GM12878 (cell line): ENCODE measurements around the gene ARHGAP45. TPM values are rescaled to one million over a fixed set of nuclear protein-coding genes. Genes with fewer than 3 reads are reported as not detected.

Source experiments
- BCLAF1 ChIP-seq: fragments of 450-650 bp; IDR thresholded peaks from 2 replicates; pipeline ENCODE4 v1.6.1; 2017; ENCODE audit warnings: antibody characterized with exemption, mild to moderate bottlenecking, moderate library complexity
- CREM ChIP-seq: IDR thresholded peaks from 2 replicates; pipeline ENCODE4 v1.6.1; 2014; ENCODE audit warnings: antibody characterized with exemption, low read depth
- EP300 ChIP-seq, 2 experiments: fragments of 150-350 bp in 1 of 2; IDR thresholded peaks; 2 replicates each; pipeline ENCODE4 v1.6.1; 2011 to 2012; ENCODE audit warnings: low read depth in 2 of 2, low read length in 2 of 2, borderline replicate concordance in 1 of 2, improper control_type of control experiment in 1 of 2, inconsistent platforms in 1 of 2; ENCODE audit not compliant: control insufficient read depth in 1 of 2
- ETV6 ChIP-seq, 2 experiments: fragments of 450-650 bp in 1 of 2; IDR thresholded peaks in 1 of 2; conservative IDR thresholded peaks in 1 of 2; 2 replicates each; pipeline ENCODE4 v1.6.1; 2014; ENCODE audit warnings: antibody characterized with exemption in 1 of 2, borderline replicate concordance in 1 of 2, low read depth in 1 of 2, mild to moderate bottlenecking in 1 of 2, moderate library complexity in 1 of 2
- GATAD2B ChIP-seq: fragments of 450-650 bp; conservative IDR thresholded peaks from 2 replicates; pipeline ENCODE4 v1.6.1; 2017; ENCODE audit warnings: low read depth, mild to moderate bottlenecking, moderate library complexity
- IRF4 ChIP-seq: IDR thresholded peaks from 2 replicates; pipeline ENCODE4 v1.6.1; 2011; ENCODE audit warnings: low read depth, low read length
- MEF2A ChIP-seq: IDR thresholded peaks from 2 replicates; pipeline ENCODE4 v1.6.1; 2011; ENCODE audit warnings: low read depth, mild to moderate bottlenecking, low read length, moderate library complexity; ENCODE audit not compliant: insufficient read depth
- MLLT1 ChIP-seq: fragments of 450-650 bp; IDR thresholded peaks from 2 replicates; pipeline ENCODE4 v1.6.1; 2016; ENCODE audit warnings: mild to moderate bottlenecking
- MYB ChIP-seq: fragments of 150-350 bp; IDR thresholded peaks from 2 replicates; pipeline ENCODE4 v1.6.1; 2014; ENCODE audit warnings: mild to moderate bottlenecking, low read depth, low read length, borderline replicate concordance
- MYC ChIP-seq: IDR thresholded peaks from 2 replicates; pipeline ENCODE4 v1.6.1; 2011; ENCODE audit warnings: mild to moderate bottlenecking, low read length, moderate library complexity, inconsistent platforms; ENCODE audit not compliant: insufficient read depth, insufficient replicate concordance, insufficient read length, severe bottlenecking
- RELB ChIP-seq: fragments of 450-650 bp; IDR thresholded peaks from 2 replicates; pipeline ENCODE4 v1.6.1; 2017; ENCODE audit warnings: low read depth, mild to moderate bottlenecking, moderate library complexity
- REST ChIP-seq: IDR thresholded peaks from 2 replicates; pipeline ENCODE4 v1.6.1; 2012; ENCODE audit warnings: mild to moderate bottlenecking, low read depth, low read length
- SMAD5 ChIP-seq: IDR thresholded peaks from 2 replicates; pipeline ENCODE4 v1.6.1; 2016; ENCODE audit warnings: antibody characterized with exemption, low read depth
- TBL1XR1 ChIP-seq: IDR thresholded peaks from 2 replicates; pipeline ENCODE4 v1.6.1; 2012; ENCODE audit warnings: low read depth, low read length, improper control_type of control experiment
- ZBTB33 ChIP-seq: fragments of 450-650 bp; IDR thresholded peaks from 2 replicates; pipeline ENCODE4 v1.6.1; 2017; ENCODE audit warnings: mild to moderate bottlenecking
- ZNF217 ChIP-seq: fragments of 450-650 bp; IDR thresholded peaks from 2 replicates; pipeline ENCODE4 v1.6.1; 2017; ENCODE audit warnings: antibody characterized with exemption, mild to moderate bottlenecking
- polyA plus RNA-seq, 11 experiments: library from polyadenylated mRNA; depleted of rRNA in 4 of 11; unstranded in 6 of 11; stranded (reverse) in 5 of 11; fragments of >200 nt; fragmentation: Nextera tagmentation in 4 of 11; fragmentation: Illumina TruSeq in 1 of 11; extraction: Ambion mirVana in 4 of 11; extraction: Trizol in 1 of 11; gene quantifications; 1 replicate in 1 of 11; 2 replicates in 10 of 11; pipeline versions ENCODE4 v1.2.1 to v1.2.3, GENCODE V29; 2011 to 2016; ENCODE audit warnings: inconsistent platforms in 2 of 11, missing spikeins in 2 of 11, low read depth in 1 of 11
- total RNA-seq, 4 experiments: library from RNA; depleted of rRNA in 3 of 4; stranded (reverse); fragments of >200 nt in 3 of 4; fragmentation: Illumina TruSeq in 1 of 4; extraction: Trizol in 1 of 4; gene quantifications; 2 replicates each; pipeline versions ENCODE4 v1.2.1 to v1.2.3, GENCODE V29; 2013 to 2021

The ARHGAP45 gene
- total and polyA plus RNA-seq, 10 of the 15 experiments (the other 5 are each of a cell fraction or from before 2014, with no cell fraction given), result 1.4 to 151 (median 59.9) TPM

GRCh38 chr19:1076951-1077350 lies 10.0 kb downstream of the ARHGAP45 start (continued):
- TF ChIP-seq ZBTB33 (0 out of 2 replicates have a peak, but pooled peaks have one; percentile 5), MYC (no peak), MYB (no peak), ETV6 (conservative IDR thresholded peaks at IDR 0.05 in 1 of 2, IDR thresholded peaks at IDR 0.05 in 1 of 2; ENCODE audit: borderline replicate concordance in 1 of 2, low read depth in 1 of 2) (peak in 1 of 2 experiments; percentile 93; a peak in 2 of 4 replicates), EP300 (IDR thresholded peaks at IDR 0.05; ENCODE audit: borderline replicate concordance in 1 of 2, control insufficient read depth in 1 of 2, low read depth in 2 of 2, low read length in 2 of 2) (peak; percentile 61 to 77), REST (no peak), GATAD2B (peak; percentile 83), SMAD5 (no peak), MLLT1 (peak; percentile 69; the same call in 1 of the 2 replicates), BCLAF1 (no peak), CREM (peak; percentile 85), ZNF217 (peak; percentile 92), IRF4 (peak; percentile 59; the same call in 1 of the 2 replicates), RELB (peak; percentile 77), TBL1XR1 (0 out of 2 replicates have a peak, but pooled peaks have one; percentile 56), MEF2A (peak; percentile 66; the same call in 1 of the 2 replicates)
